ENCODE results near the gene OR1K1.

Gene OR1K1

DNA sequence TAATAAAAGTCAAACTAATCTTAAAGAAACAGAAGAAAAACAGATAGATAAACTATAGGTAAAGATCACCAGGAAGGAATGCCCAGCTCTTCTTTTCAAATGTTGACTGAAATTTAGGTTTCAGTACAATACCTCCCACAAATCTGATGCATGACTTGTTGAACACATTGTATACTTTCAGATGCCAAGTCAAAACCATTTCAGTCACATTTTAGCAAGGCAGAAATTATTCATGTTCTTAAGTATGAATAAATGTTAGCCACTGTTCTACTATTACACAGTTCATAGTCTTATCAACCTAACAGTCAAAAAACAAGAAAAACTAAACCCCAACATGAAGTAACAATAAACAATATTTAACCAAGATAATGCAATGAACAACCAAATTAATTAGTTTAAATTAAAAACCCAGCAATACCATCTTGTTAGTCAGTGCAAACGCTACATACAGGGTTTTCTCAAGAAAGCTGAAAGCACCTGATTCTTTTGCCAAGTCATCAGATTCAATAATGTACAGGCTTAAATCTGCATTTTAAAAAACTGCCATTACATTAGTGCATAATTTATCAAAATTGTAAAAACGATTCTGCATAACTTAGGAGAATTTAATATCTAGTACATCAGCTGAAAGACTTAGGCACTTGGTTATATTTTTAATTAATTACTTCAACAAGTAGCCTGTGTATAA, 48.5 kb downstream of the OR1K1 start:
- DNase-seq = no peak
